HepG2 (cell line): Measurements from ENCODE around the gene SNHG17.

Experiments
- RBAK ChIP-seq: sonication (generic); formaldehyde crosslinking; IDR thresholded peaks from 2 replicates; pipeline ENCODE4 v1.5.1; 2020; ENCODE audit warnings: mild to moderate bottlenecking, missing genetic modification reagents
- TF ChIP-seq, protein P1 (sequence below): sonication (generic); formaldehyde crosslinking; IDR thresholded peaks from 2 replicates; pipeline ENCODE4 v1.5.0; 2020; ENCODE audit warnings: mild to moderate bottlenecking, missing genetic modification reagents, moderate library complexity

DNA sequence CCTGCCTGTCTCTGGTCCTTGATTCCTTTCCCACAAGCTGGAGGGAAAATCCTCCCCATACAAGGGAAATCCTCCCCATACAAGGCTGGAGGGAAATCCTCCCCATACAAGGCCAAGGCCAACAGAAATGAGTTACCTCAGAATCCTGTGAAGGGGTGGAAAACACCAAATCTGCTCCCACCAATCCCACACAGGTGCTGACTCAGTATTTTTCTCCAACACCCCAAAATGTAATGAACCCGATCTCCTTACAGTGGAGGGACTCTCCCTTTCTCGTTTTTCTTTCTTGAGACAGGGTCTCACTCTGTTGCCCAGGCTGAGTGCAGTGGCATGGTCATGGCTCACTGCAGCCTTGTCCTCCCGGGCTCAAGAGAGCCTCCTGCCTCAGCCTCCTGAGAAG lies 6.3 kb downstream of the SNHG17 start:
- TF ChIP-seq, protein P1, sequence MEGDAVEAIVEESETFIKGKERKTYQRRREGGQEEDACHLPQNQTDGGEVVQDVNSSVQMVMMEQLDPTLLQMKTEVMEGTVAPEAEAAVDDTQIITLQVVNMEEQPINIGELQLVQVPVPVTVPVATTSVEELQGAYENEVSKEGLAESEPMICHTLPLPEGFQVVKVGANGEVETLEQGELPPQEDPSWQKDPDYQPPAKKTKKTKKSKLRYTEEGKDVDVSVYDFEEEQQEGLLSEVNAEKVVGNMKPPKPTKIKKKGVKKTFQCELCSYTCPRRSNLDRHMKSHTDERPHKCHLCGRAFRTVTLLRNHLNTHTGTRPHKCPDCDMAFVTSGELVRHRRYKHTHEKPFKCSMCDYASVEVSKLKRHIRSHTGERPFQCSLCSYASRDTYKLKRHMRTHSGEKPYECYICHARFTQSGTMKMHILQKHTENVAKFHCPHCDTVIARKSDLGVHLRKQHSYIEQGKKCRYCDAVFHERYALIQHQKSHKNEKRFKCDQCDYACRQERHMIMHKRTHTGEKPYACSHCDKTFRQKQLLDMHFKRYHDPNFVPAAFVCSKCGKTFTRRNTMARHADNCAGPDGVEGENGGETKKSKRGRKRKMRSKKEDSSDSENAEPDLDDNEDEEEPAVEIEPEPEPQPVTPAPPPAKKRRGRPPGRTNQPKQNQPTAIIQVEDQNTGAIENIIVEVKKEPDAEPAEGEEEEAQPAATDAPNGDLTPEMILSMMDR: no peak
- TF ChIP-seq RBAK (CRISPR knock-in tag): no peak
